GM18907 (cell line): Measurements from ENCODE around the gene JPH2.

Experiments used
- ATAC-seq: cut with Tn5 transposase; IDR thresholded peaks from one replicate; pipeline ENCODE4 v1.9.1; 2021; ENCODE audit warnings: mild to moderate bottlenecking, moderate library complexity; ENCODE audit not compliant: unreplicated experiment

Gene JPH2

DNA sequence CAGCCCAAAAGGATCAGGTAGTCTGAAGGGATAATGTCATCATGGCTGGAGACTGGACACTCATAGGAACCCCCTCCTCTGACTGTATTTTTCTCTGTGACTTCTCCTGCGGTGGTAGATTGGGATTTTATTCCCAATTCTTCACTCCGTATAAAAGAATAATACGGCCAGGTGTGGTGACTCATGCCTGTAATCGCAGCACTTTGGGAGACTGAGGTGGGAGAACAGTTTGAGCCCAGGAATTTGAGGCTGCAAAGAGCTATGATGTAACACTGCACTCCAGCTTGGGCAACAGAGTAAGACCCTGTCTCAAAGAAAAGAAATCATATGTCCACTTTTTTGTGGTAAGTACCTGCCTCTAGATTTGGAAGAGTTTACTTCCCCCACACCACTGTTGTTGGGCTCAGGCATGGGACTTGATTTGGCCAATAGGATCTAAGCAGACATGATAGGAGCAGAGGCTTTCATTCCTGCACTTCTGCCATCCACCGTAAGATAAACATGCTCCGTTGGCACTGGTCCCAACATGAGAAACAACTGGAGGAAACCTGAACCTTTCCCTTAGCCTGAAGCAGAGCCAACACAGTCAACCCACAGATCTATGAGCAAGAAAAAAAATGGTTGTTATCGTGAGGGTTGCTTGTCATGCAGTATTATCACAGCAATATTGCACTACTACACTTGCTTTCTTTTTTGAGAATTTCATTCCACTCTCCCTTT is 82.0 kb downstream of the JPH2 start:
- no peak for ATAC-seq

- no peak for ATAC-seq
These were observed 84.4 kb downstream of the JPH2 start for GRCh38 chr20:44102582-44102981.

GRCh38 chr20:44099832-44100231 is 87.2 kb downstream of the JPH2 start:
- no peak for ATAC-seq

- ATAC-seq, result no peak
These were observed 88.3 kb downstream of the JPH2 start for GRCh38 chr20:44098657-44099056.

DNA sequence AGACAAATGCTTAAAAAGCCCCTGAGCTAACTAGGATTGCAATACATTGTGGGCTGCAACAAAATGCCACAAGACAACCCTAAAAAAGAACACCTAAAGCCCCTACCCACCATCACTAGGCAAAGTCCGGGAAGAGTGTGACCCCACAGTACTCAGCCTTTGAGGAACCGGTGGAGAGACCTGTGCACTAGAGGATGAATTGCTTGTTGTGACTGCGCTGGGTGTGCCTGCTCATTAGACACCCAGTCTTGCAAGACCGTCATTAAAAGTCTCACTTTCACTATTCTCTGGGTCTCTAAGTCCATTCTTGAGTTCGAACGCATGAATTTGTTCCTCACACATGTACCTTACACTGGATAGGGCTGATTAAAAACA is 88.7 kb downstream of the JPH2 start:
- ATAC-seq, result no peak

- ATAC-seq, result no peak
These were observed 89.3 kb downstream of the JPH2 start for GRCh38 chr20:44097521-44098255.

DNA sequence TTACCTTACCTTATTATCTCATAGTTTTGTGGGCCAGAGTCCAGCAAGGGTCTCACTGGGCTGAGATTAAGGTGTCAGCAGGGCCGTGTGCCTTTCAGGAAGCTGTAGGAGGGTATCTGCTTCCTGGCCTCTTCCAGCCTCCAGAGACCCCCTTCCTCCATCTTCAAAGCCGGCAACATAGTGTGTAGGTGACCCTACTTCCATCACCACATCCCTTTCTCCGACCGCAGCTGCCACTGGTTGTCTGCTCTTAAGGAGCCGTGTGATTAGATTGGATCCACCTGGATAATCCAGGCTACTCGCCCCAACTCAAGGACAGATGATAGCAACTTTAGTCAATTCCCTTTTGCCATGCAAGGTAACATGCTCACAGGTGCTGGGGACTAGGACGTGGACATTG is 91.2 kb downstream of the JPH2 start:
- ATAC-seq, result no peak

DNA sequence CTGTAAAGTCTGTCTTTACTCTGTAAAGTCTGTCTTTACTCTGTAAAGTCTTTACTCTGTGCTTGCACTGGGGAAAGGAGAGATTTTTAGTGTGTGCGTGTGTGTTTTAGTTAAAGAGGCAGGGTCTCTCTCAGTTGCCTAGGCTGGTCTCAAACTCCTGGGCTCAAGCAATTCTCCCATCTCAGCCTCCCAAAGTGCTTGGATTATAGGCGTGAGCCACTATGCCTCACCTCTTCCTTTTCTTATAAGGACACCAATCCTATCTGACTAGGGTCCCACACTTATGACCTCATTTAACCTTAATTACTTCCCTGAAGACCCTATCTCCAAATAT is 93.8 kb downstream of the JPH2 start:
- ATAC-seq, result no peak

DNA sequence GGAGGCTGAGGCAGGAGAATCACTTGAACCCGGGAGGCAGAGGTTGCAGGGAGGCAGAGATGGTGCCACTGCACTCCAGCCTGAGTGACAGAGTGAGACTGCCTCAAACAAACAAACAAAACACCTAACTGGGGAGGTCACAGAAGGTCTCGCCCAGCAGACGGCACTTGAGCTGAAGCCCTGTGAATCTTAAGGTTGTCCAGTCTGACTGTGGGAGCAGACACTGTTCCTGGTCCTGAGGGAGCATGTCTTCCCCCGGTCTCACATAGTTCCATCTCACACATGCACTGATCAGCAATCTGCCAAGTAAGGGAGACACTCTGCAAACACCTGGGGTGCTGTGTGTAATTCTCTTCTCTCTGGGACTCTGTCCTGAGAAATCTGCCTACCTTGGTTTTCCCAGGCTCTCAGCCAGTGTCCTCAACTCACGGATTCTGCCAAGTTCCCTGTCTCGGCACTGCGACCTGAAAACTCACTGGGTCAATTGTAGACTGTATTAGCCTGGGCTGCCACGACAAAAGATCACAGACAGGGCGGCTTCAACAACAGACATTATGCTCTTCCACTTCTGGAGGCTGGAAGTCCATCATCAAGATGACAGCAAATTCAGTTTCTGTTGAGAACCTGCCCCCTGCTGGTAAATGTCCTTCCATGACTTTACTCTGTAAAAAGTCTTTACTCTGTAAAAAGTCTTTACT is 94.3 kb downstream of the JPH2 start:
- ATAC-seq, result no peak

DNA sequence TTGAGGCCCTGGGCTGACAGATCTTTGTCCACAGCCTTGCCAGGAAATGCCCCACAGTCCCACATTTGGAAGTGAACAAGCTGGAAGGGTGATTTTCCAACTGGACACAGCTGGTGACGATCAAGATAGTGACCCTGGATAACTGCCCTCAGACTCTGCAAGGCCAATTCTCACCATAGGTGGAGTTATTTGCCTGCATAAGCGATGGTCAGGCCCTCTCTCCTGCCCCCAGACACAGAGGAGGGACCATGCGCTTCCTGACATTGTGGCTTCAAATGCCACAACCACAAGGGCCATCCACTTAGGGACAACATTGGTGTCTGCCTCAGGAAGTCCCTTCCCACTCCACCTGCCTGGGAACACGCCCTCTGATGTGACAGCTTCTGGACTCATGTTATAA is 96.0 kb downstream of the JPH2 start:
- ATAC-seq, result no peak

DNA sequence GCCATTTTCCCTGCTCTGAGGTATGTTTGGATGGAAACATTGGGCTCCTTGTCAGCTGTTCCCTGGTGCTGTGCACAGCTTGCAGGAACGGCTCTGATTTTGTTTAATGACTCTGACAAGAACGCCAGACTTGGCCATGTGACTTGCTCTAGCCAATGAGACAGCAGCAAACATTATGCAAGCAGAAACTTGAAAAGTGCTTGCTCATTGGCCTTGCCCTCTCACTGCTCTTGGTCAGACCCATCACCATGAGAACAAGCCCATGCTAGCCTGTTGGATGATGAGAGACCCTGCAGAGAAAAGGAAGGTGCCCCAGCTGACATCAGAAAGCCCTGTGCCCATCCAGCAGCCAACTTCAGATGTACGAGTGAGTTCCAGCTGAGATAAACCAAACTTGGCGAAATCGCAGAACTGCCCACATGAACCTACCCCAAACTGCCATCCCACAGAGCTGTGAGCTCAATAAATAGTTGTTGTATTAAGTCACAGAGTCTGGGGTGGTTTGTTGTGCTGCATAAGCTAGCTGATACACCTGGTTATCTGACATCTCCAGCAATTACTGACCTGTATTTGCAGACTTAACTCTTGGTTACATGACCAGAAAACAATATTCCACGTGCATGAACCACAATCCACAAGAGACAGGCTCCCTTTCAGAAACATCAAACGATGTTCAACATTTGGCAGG is 96.9 kb downstream of the JPH2 start:
- ATAC-seq, result no peak

- ATAC-seq, result no peak
These were observed 99.2 kb downstream of the JPH2 start for GRCh38 chr20:44087857-44088120.

DNA sequence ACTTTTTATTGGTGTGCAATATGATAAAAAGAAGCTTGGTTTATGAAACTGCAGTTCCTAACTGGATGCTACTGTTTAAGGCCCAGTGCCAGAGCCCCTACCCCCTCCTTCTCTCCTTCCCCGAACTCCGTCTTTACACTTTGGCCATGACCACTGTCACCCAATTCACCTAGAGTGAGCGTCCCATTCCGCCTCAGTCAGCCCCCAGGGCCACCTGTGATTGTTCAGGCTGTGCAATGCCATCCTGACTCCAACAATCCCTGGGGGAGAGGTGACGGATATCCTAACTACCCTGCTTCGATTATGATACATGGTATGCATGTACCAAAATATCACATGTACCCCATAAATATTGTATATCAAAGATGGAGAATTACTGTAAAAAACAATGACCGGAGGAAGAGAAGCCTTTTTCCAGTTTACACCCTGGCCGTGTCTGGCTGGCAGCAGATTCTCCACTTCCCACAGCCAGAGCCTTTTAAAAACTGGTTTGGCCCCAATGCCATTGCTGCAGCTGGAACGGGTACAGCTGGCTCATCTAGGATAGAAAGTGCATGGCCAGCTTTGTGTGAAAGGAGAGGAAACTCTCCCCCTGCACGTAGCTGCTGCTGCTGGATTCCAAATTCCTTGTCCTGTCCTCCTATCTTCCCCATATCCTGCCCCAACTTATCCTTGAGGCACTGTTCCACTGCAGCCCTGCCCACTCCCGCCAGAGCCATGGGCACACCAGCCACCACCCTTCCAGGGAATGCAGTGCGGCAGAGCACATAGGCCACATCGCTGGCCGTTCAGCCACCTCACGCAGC is 99.7 kb downstream of the JPH2 start:
- ATAC-seq, result no peak

DNA sequence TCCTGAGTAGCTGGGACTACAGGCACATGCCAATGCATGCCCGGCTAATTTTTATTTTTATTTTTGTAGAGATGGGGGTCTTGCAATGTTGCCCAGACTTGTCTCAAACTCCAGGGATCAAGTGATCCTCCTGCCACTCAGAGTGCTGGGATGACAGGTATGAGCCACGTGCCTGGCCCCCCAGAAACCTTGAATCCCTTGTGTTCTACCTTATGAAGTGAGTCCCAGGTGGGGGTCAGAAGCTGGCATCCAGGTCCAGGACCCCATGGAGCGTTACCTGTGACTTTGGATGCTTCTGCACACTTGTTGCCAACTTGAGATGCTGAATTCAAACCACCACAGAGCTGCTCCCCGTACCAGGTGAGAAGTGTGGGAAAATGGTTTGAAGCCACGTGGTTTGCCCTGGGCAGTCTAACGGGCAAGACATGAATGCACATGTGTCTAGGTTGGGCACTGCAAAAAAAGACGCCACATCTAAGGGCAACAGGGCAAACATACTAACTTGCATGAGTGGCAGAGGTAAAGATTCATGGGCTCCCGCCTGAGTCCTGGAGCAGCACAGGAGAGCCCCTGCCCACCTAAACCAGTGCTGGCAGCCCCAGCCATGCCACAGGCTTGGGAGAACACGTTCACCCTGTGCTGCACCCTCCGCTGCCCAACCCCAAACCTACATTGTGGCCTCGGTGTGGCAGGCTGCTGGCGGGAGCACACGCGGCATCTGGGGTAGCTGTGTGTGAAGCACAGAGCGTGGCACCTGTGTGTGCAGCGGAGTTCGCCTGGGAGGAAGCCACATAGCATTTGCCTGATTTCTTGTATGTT is 101.2 kb downstream of the JPH2 start:
- no peak for ATAC-seq

GRCh38 chr20:44084891-44085290 is 102.1 kb downstream of the JPH2 start:
- ATAC-seq, result no peak

DNA sequence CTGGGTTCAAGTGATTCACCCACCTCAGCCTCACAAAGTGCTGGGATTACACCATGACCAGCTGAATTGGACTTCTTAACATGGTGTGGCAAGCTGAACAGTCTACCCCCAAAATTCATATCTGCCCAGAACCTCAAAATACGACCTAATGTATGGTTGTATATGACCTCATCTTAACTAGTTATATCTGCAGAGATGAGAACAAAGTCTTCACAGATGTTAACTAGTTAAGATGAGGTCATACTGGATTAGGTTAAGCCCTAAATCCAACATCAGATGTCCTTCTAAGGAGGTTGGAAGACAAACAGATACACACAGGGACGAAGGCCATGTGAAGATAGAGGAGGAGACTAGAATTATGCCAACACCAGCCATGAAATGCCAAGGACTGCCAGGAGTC is 102.5 kb downstream of the JPH2 start:
- ATAC-seq, result no peak

DNA sequence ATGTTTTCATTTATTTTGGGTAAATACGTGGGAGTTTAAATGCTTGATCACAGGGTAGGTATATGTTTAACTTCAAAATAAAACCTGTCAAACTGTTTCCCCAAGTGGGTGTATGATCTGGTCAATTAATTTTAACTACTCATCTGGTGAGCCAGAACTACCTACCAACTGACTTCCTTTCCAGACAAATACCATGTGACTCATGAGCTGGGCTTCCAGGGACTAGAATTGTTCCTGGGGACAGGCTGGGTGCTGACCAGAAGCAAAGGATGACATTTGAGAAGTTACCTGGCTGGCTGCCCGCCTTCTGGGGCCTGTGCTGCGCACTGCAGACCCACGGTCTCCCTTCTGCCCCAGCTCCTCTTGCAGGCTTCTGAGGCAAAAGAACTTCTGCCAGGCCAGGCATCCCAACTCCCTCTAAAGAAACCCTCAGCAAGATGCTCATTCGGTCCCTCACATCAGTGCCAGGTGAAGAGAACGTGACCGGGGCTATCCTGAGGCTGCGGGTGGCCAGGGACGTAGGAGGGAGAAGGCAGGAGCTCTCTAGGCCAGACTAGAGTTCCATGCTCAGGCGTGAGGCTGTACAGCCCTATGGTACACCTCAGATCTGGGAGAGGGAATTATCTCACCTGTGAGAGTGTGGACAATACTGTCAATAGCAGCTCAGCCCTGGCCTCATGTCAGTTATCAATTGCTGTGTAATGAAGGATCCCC is 103.6 kb downstream of the JPH2 start:
- no peak for ATAC-seq

GRCh38 chr20:44081888-44082287 is 105.1 kb downstream of the JPH2 start:
- no peak for ATAC-seq

DNA sequence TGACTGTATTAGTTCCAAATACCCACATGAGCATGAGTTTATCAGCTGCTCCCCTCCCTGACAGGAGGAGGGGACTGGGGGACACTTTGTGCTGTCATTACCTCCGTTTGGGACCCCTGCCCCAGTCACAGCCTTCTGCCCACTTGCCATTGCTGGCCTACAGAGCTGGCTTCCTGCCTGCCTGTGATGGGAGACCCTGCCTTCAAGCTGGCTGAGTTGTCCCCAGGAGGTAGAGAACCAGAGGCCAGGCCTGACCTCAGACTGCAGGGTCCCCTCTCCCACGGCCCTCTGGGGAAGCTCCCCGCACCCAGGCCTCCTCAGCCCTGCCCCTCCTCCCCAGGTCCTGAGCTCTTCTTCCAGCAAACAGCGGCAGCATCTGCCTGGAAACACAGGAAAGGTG is 105.5 kb downstream of the JPH2 start:
- ATAC-seq, result no peak
